GM12878 (cell line): ENCODE results near the gene SIGLEC11. TPM values are rescaled to one million over a fixed set of nuclear protein-coding genes. Genes with fewer than 3 reads are reported as not detected.

ENCODE experiments used
- ATAC-seq: fragments of 200-7000 bp; cut with Tn5 transposase; 3 replicates; pipeline ENCODE4 v1.9.1; 2020; ENCODE audit warnings: mild to moderate bottlenecking, moderate library complexity
- BruUV-seq: library from RNA; stranded (reverse); fragments of 400-500 nt; replicated peaks from 2 replicates; lab custom pipeline; 2021; lab: Mats Ljungman, UMichigan
- CTCF ChIA-PET: fragments of 300-600 bp; sonication (Branson Sonifier 250); formaldehyde crosslinking; extraction: SDS; loops from one replicate; lab custom pipeline; 2021; ENCODE audit warnings: inconsistent platforms; lab: Yijun Ruan, JAX
- POLR2A ChIA-PET: fragments of 350-600 bp; formaldehyde crosslinking; extraction: SDS; loops from one replicate; lab custom pipeline; 2021; ENCODE audit warnings: inconsistent platforms; lab: Charles Lee
- RAD21 ChIA-PET: fragments of 300-600 bp; sonication (Branson Sonifier 250); formaldehyde crosslinking; loops from one replicate; lab custom pipeline; 2023; ENCODE audit warnings: antibody characterized with exemption; ENCODE audit not compliant: unreplicated experiment; lab: Charles Lee
- SMC1A ChIA-PET: fragments of 300-600 bp; sonication (Branson Sonifier 250); formaldehyde crosslinking; loops from one replicate; lab custom pipeline; 2023; ENCODE audit not compliant: unreplicated experiment, uncharacterized antibody; lab: Charles Lee
- DNase-seq: peaks from one replicate; pipeline ENCODE4 v3.0.0-alpha.2; 2011; ENCODE audit warnings: low read depth, low spot score
- FAIRE-seq: peaks from 3 replicates; lab custom pipeline; 2011; peaks lifted over from hg19 to GRCh38; lab: Jason Lieb, UNC
- H2AFZ ChIP-seq: 2 replicates; pipeline ENCODE4 v1.6.0; 2011; ENCODE audit warnings: low read depth, low read length, control low read depth; ENCODE audit not compliant: control insufficient read depth
- H3K27ac ChIP-seq: 2 replicates; pipeline ENCODE4 v1.5.1; 2011; ENCODE audit warnings: control low read depth; ENCODE audit not compliant: control insufficient read depth, insufficient read depth
- H3K27me3 ChIP-seq, 2 experiments: replicated peaks in 1 of 2; 2 replicates each; pipeline versions ENCODE4 v1.6.0 to v1.6.1; 2011; ENCODE audit warnings: low read length in 1 of 2; ENCODE audit not compliant: control insufficient read depth in 2 of 2, insufficient read depth in 2 of 2
- H3K36me3 ChIP-seq, 2 experiments: 2 replicates each; pipeline ENCODE4 v1.5.1; 2011; ENCODE audit warnings: low read length in 1 of 2; ENCODE audit not compliant: control insufficient read depth in 2 of 2, insufficient read depth in 2 of 2
- H3K4me1 ChIP-seq: 2 replicates; pipeline ENCODE4 v1.6.1; 2011; ENCODE audit warnings: mild to moderate bottlenecking, low read length, moderate library complexity, mixed read lengths; ENCODE audit not compliant: control insufficient read depth, insufficient read depth
- H3K4me2 ChIP-seq: 2 replicates; pipeline ENCODE4 v1.6.0; 2011; ENCODE audit warnings: control low read depth; ENCODE audit not compliant: control insufficient read depth, insufficient read depth
- H3K4me3 ChIP-seq: fragments of 200-600 bp; sonication (generic); 2 replicates; pipeline ENCODE4 v1.5.1; 2016
- H3K79me2 ChIP-seq: 2 replicates; pipeline ENCODE4 v1.6.0; 2011; ENCODE audit warnings: low read length; ENCODE audit not compliant: control insufficient read depth, insufficient read depth
- H3K9ac ChIP-seq: 2 replicates; pipeline ENCODE4 v1.8.0; 2011; ENCODE audit warnings: low read length, control low read depth, mixed read lengths; ENCODE audit not compliant: control insufficient read depth, insufficient read depth
- H3K9me3 ChIP-seq: replicated peaks from 3 replicates; pipeline ENCODE4 v1.5.1; 2011; ENCODE audit warnings: mild to moderate bottlenecking, low read length; ENCODE audit not compliant: control insufficient read depth, insufficient read depth
- H4K20me1 ChIP-seq: 2 replicates; pipeline ENCODE4 v1.6.0; 2011; ENCODE audit not compliant: control insufficient read depth, insufficient read depth
- ATF2 ChIP-seq: IDR thresholded peaks from 2 replicates; pipeline ENCODE4 v1.6.1; 2012; ENCODE audit warnings: low read length, inconsistent platforms
- BACH1 ChIP-seq: fragments of 450-650 bp; IDR thresholded peaks from 2 replicates; pipeline ENCODE4 v1.6.1; 2017; ENCODE audit warnings: mild to moderate bottlenecking, borderline replicate concordance
- CBX3 ChIP-seq: fragments of 200-600 bp; sonication (generic); IDR thresholded peaks from 2 replicates; pipeline ENCODE4 v1.6.1; 2016; ENCODE audit warnings: low read depth, borderline replicate concordance
- CHD2 ChIP-seq: IDR thresholded peaks from 2 replicates; pipeline ENCODE4 v1.6.1; 2011; ENCODE audit warnings: low read depth, low read length, improper control_type of control experiment, borderline replicate concordance
- EGR1 ChIP-seq, 2 experiments: IDR thresholded peaks; 1 replicate in 1 of 2; 2 replicates in 1 of 2; pipeline ENCODE4 v1.6.1; 2011 to 2012; ENCODE audit warnings: low read depth in 2 of 2, low read length in 2 of 2, borderline replicate concordance in 1 of 2, mild to moderate bottlenecking in 1 of 2, moderate library complexity in 1 of 2
- HDAC2 ChIP-seq: fragments of 200-600 bp; sonication (generic); IDR thresholded peaks from 2 replicates; pipeline ENCODE4 v1.6.1; 2017
- NR2C1 ChIP-seq: fragments of 450-650 bp; IDR thresholded peaks from 2 replicates; pipeline ENCODE4 v1.6.1; 2017; ENCODE audit warnings: antibody characterized with exemption, mild to moderate bottlenecking, moderate library complexity
- POLR2AphosphoS5 ChIP-seq: IDR thresholded peaks from 2 replicates; pipeline ENCODE4 v1.6.1; 2011; ENCODE audit warnings: mild to moderate bottlenecking, low read length, inconsistent platforms
- RAD21 ChIP-seq: IDR thresholded peaks from 2 replicates; pipeline ENCODE4 v1.6.1; 2011; ENCODE audit warnings: mild to moderate bottlenecking, low read depth, low read length, moderate library complexity; ENCODE audit not compliant: insufficient read depth
- SPI1 ChIP-seq: IDR thresholded peaks from 2 replicates; pipeline ENCODE4 v1.6.1; 2011; ENCODE audit warnings: low read depth, mild to moderate bottlenecking, low read length, moderate library complexity, borderline replicate concordance; ENCODE audit not compliant: insufficient read depth
- STAT3 ChIP-seq: IDR thresholded peaks from 2 replicates; pipeline ENCODE4 v1.6.1; 2011; ENCODE audit warnings: low read depth, low read length, improper control_type of control experiment
- SUZ12 ChIP-seq: fragments of 200-600 bp; sonication (generic); IDR thresholded peaks from one replicate; pipeline ENCODE4 v1.6.1; 2018; ENCODE audit warnings: antibody characterized with exemption, mild to moderate bottlenecking; ENCODE audit not compliant: unreplicated experiment
- TCF12 ChIP-seq: IDR thresholded peaks from 2 replicates; pipeline ENCODE4 v1.6.1; 2011; ENCODE audit warnings: low read depth, mild to moderate bottlenecking, low read length
- WGBS: methylation state at CpG from one replicate; pipeline ENCODE4 v1.1.6; 2016; ENCODE audit warnings: low lambda C conversion rate; ENCODE audit not compliant: insufficient replicate concordance, insufficient coverage; ENCODE audit errors: missing lambda C conversion rate; 5-methylcytosine and 5-hydroxymethylcytosine counted together
- in situ Hi-C: fragments of 300-500 bp; cut with MboI; formaldehyde crosslinking; loops from 9 replicates; pipeline ENCODE4 v1.14.3; 2018; ENCODE audit warnings: mixed read lengths
- intact Hi-C: fragments of 100-400 bp; cut with micrococcal nuclease; formaldehyde crosslinking; loops from one replicate; pipeline ENCODE4 v1.14.2; 2022; ENCODE audit not compliant: unreplicated experiment
- polyA plus RNA-seq, 11 experiments: library from polyadenylated mRNA; depleted of rRNA in 4 of 11; unstranded in 6 of 11; stranded (reverse) in 5 of 11; fragments of >200 nt; fragmentation: Nextera tagmentation in 4 of 11; fragmentation: Illumina TruSeq in 1 of 11; extraction: Ambion mirVana in 4 of 11; extraction: Trizol in 1 of 11; gene quantifications; 1 replicate in 1 of 11; 2 replicates in 10 of 11; pipeline versions ENCODE4 v1.2.1 to v1.2.3, GENCODE V29; 2011 to 2016; ENCODE audit warnings: inconsistent platforms in 2 of 11, missing spikeins in 2 of 11, low read depth in 1 of 11
- total RNA-seq, 4 experiments: library from RNA; depleted of rRNA in 3 of 4; stranded (reverse); fragments of >200 nt in 3 of 4; fragmentation: Illumina TruSeq in 1 of 4; extraction: Trizol in 1 of 4; gene quantifications; 2 replicates each; pipeline versions ENCODE4 v1.2.1 to v1.2.3, GENCODE V29; 2013 to 2021
- TF ChIP-seq, protein P1 (sequence below): IDR thresholded peaks from 2 replicates; pipeline ENCODE4 v1.6.1; 2012; ENCODE audit warnings: mild to moderate bottlenecking, low read depth, low read length
- TF ChIP-seq, protein P2 (sequence below), 3 experiments: IDR thresholded peaks in 2 of 3; conservative IDR thresholded peaks in 1 of 3; 2 replicates each; pipeline ENCODE4 v1.5.1; 2011; ENCODE audit warnings: low read depth in 3 of 3, low read length in 3 of 3, mild to moderate bottlenecking in 3 of 3, control low read depth in 2 of 3, moderate library complexity in 2 of 3, inconsistent platforms in 1 of 3, mixed read lengths in 1 of 3; ENCODE audit not compliant: control insufficient read depth in 2 of 3, insufficient read depth in 1 of 3; ENCODE audit errors: extremely low read depth in 1 of 3

The SIGLEC11 gene
- total and polyA plus RNA-seq, 10 of the 15 experiments (the other 5 are each of a cell fraction or from before 2014, with no cell fraction given): not detected

- TF ChIP-seq, protein P1, sequence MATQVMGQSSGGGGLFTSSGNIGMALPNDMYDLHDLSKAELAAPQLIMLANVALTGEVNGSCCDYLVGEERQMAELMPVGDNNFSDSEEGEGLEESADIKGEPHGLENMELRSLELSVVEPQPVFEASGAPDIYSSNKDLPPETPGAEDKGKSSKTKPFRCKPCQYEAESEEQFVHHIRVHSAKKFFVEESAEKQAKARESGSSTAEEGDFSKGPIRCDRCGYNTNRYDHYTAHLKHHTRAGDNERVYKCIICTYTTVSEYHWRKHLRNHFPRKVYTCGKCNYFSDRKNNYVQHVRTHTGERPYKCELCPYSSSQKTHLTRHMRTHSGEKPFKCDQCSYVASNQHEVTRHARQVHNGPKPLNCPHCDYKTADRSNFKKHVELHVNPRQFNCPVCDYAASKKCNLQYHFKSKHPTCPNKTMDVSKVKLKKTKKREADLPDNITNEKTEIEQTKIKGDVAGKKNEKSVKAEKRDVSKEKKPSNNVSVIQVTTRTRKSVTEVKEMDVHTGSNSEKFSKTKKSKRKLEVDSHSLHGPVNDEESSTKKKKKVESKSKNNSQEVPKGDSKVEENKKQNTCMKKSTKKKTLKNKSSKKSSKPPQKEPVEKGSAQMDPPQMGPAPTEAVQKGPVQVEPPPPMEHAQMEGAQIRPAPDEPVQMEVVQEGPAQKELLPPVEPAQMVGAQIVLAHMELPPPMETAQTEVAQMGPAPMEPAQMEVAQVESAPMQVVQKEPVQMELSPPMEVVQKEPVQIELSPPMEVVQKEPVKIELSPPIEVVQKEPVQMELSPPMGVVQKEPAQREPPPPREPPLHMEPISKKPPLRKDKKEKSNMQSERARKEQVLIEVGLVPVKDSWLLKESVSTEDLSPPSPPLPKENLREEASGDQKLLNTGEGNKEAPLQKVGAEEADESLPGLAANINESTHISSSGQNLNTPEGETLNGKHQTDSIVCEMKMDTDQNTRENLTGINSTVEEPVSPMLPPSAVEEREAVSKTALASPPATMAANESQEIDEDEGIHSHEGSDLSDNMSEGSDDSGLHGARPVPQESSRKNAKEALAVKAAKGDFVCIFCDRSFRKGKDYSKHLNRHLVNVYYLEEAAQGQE: peak; percentile 99
- TF ChIP-seq BACH1 (0 out of 2 replicates have a peak, but pooled peaks have one; percentile 28), SPI1 (peak; percentile 94), STAT3 (no peak), TCF12 (peak; percentile 80), RAD21 (no peak), CBX3 (no peak), HDAC2 (peak; percentile 98)
These were observed 26.3 kb upstream of the SIGLEC11 start (continued) for GRCh38 chr19:49987159-49987698.

- ATAC-seq (no peak), DNase-seq (no peak), FAIRE-seq (no peak)
- Histone ChIP-seq H3K79me2 (no peaks in the 10 kb centered on the region), H3K9me3 (no peaks in the 10 kb centered on the region), H3K36me3 (peaks cover 2 to 3% of the 10 kb centered on the region in 2 experiments; a peak in 3 of 4 replicates), H3K9ac (no peak overlapping the region), H2AFZ (no peak overlapping the region), H3K4me1 (no peaks in the 10 kb centered on the region), H3K4me2 (no peak overlapping the region), H3K27ac (no peak overlapping the region), H3K27me3 (no peaks in the 10 kb centered on the region), H4K20me1 (peaks cover 12% of the 10 kb centered on the region; the same call in 1 of the 2 replicates), H3K4me3 (no peak overlapping the region)
- in situ Hi-C loops (no loop called here), intact Hi-C loops (no loop called here)
- no TSS peak for BruUV-seq
- WGBS: 91% methylated on average over 10 of the region's 10 CpGs
- ChIA-PET CTCF (interaction anchor here (1.0 to 1.1 kb wide), 2 partner anchors 11 to 36 kb away, joined by 3 read pairs; no protein-coding TSS in a partner anchor), RAD21 (no interaction called here), POLR2A (no interaction called here), SMC1A (interaction anchor here (1.3 to 1.4 kb wide), 2 partner anchors 29 to 48 kb away, joined by 3 read pairs; no protein-coding TSS in a partner anchor)
- no peak for TF ChIP-seq ATF2
- no peak for TF ChIP-seq NR2C1
- no peak for TF ChIP-seq POLR2AphosphoS5
- no peak for TF ChIP-seq EGR1 (IDR thresholded peaks at IDR 0.05; ENCODE audit: borderline replicate concordance in 1 of 2, low read depth in 2 of 2, low read length in 2 of 2)
- TF ChIP-seq SUZ12: no peak
- no peak for TF ChIP-seq CHD2
- TF ChIP-seq, protein P2, sequence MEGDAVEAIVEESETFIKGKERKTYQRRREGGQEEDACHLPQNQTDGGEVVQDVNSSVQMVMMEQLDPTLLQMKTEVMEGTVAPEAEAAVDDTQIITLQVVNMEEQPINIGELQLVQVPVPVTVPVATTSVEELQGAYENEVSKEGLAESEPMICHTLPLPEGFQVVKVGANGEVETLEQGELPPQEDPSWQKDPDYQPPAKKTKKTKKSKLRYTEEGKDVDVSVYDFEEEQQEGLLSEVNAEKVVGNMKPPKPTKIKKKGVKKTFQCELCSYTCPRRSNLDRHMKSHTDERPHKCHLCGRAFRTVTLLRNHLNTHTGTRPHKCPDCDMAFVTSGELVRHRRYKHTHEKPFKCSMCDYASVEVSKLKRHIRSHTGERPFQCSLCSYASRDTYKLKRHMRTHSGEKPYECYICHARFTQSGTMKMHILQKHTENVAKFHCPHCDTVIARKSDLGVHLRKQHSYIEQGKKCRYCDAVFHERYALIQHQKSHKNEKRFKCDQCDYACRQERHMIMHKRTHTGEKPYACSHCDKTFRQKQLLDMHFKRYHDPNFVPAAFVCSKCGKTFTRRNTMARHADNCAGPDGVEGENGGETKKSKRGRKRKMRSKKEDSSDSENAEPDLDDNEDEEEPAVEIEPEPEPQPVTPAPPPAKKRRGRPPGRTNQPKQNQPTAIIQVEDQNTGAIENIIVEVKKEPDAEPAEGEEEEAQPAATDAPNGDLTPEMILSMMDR (IDR thresholded peaks at IDR 0.05 in 2 of 3, conservative IDR thresholded peaks at IDR 0.05 in 1 of 3; ENCODE audit: control insufficient read depth in 2 of 3, extremely low read depth in 1 of 3, insufficient read depth in 1 of 3, low read depth in 3 of 3, low read length in 3 of 3): no peak
These were observed 25.4 kb upstream of the SIGLEC11 start for GRCh38 chr19:49986354-49986753.
